Calu3 (cell line): Measurements from ENCODE around the gene RPTOR. TPM values are rescaled to one million over a fixed set of nuclear protein-coding genes. Genes with fewer than 3 reads are reported as not detected.
A peak's percentile ranks its signal among the peaks of the same experiment; 100 is the strongest.

ENCODE experiments used
- BruUV-seq: library from RNA; stranded (reverse); fragments of 400-500 nt; replicated peaks from 2 replicates; lab custom pipeline; 2021; lab: Mats Ljungman, UMichigan
- CTCF ChIA-PET: fragments of 300-600 bp; sonication (Branson Sonifier 250); formaldehyde crosslinking; loops from one replicate; lab custom pipeline; 2022; ENCODE audit warnings: antibody characterized with exemption; lab: Charles Lee
- DNase-seq: peaks from one replicate; pipeline ENCODE4 v3.0.0; 2022
- H3K27ac Mint-ChIP-seq: one replicate; pipeline ENCODE4 v1.8.0; 2022; ENCODE audit warnings: mixed read lengths; ENCODE audit not compliant: unreplicated experiment
- H3K27me3 Mint-ChIP-seq: one replicate; pipeline ENCODE4 v1.8.0; 2022; ENCODE audit warnings: mixed read lengths; ENCODE audit not compliant: unreplicated experiment
- H3K36me3 Mint-ChIP-seq: one replicate; pipeline ENCODE4 v1.8.0; 2022; ENCODE audit warnings: mild to moderate bottlenecking, moderate library complexity, mixed read lengths; ENCODE audit not compliant: insufficient read depth, unreplicated experiment
- H3K4me1 Mint-ChIP-seq: one replicate; pipeline ENCODE4 v1.8.0; 2022; ENCODE audit warnings: mild to moderate bottlenecking, low read depth, mixed read lengths; ENCODE audit not compliant: unreplicated experiment
- H3K4me3 Mint-ChIP-seq: one replicate; pipeline ENCODE4 v1.8.0; 2022; ENCODE audit warnings: mild to moderate bottlenecking, low read depth, moderate library complexity, mixed read lengths; ENCODE audit not compliant: unreplicated experiment
- H3K9me3 Mint-ChIP-seq: one replicate; pipeline ENCODE4 v1.8.0; 2022; ENCODE audit warnings: low read depth, mixed read lengths; ENCODE audit not compliant: unreplicated experiment
- CTCF ChIP-seq: fragments of 200-600 bp; IDR thresholded peaks from one replicate; pipeline ENCODE4 v1.8.0; 2022; ENCODE audit warnings: antibody characterized with exemption; ENCODE audit not compliant: unreplicated experiment
- intact Hi-C: fragments of 100-400 bp; cut with micrococcal nuclease; formaldehyde crosslinking; loops from one replicate; pipeline ENCODE4 v1.10.0; 2022; ENCODE audit not compliant: unreplicated experiment
- total RNA-seq: library from RNA; stranded (reverse); gene quantifications from 2 replicates; pipeline ENCODE4 v1.2.3, GENCODE V29; 2022

RPTOR gene
- total RNA-seq, 1 experiment from 2014 or later, result 41.8 TPM

- no peak for TF ChIP-seq CTCF
- no TSS peak for BruUV-seq
- peaks cover 4% of the 10 kb centered on the region for H3K36me3 Mint-ChIP-seq
- H3K4me1 Mint-ChIP-seq, result no peaks in the 10 kb centered on the region
- no peak overlapping the region for H3K27ac Mint-ChIP-seq
- CTCF ChIA-PET, result no interaction called here
- H3K4me3 Mint-ChIP-seq, result no peak overlapping the region
- no peaks in the 10 kb centered on the region for H3K27me3 Mint-ChIP-seq
- DNase-seq, result no peak
- H3K9me3 Mint-ChIP-seq, result no peaks in the 10 kb centered on the region
- intact Hi-C loops, result no loop called here
Measured at GRCh38 chr17:80639658-80640057, 95.0 kb downstream of the RPTOR start.

GRCh38 chr17:80640366-80641084 is 95.9 kb downstream of the RPTOR start:
- CTCF ChIA-PET, result interaction anchor here (0.6 kb wide), 1 partner anchor 45 kb away, joined by 3 read pairs; no protein-coding TSS in a partner anchor

GRCh38 chr17:80643326-80644099 is 98.9 kb downstream of the RPTOR start:
- CTCF ChIA-PET, result interaction anchor here (0.6 kb wide), 1 partner anchor 312 kb away, joined by 3 read pairs; no protein-coding TSS in a partner anchor
- H3K36me3 Mint-ChIP-seq, result peaks cover 4% of the 10 kb centered on the region
- no peak overlapping the region for H3K4me3 Mint-ChIP-seq
- H3K27ac Mint-ChIP-seq, result no peak overlapping the region
- no peak for DNase-seq
- no peaks in the 10 kb centered on the region for H3K9me3 Mint-ChIP-seq
- no peaks in the 10 kb centered on the region for H3K27me3 Mint-ChIP-seq
- no peak for TF ChIP-seq CTCF
- peaks cover 7% of the 10 kb centered on the region for H3K4me1 Mint-ChIP-seq
- BruUV-seq, result no TSS peak
- intact Hi-C loops, result no loop called here

More at GRCh38 chr17:80640366-80641084, 95.9 kb downstream of the RPTOR start:
- Mint-ChIP-seq H3K27ac (no peak overlapping the region), H3K36me3 (peaks cover 4% of the 10 kb centered on the region), H3K9me3 (no peaks in the 10 kb centered on the region), H3K4me1 (peaks cover 2% of the 10 kb centered on the region), H3K27me3 (no peaks in the 10 kb centered on the region), H3K4me3 (no peak overlapping the region)
- no peak for TF ChIP-seq CTCF
- DNase-seq, result no peak
- BruUV-seq, result no TSS peak
- intact Hi-C loops, result no loop called here

GRCh38 chr17:80644536-80644935 is 99.9 kb downstream of the RPTOR start:
- peaks cover 9% of the 10 kb centered on the region for H3K36me3 Mint-ChIP-seq
- CTCF ChIA-PET, result no interaction called here

More at GRCh38 chr17:80644536-80644935, 99.9 kb downstream of the RPTOR start:
- TF ChIP-seq CTCF, result no peak
- no peak for DNase-seq
- no peaks in the 10 kb centered on the region for H3K9me3 Mint-ChIP-seq
- peaks cover 11% of the 10 kb centered on the region for H3K4me1 Mint-ChIP-seq
- no peak overlapping the region for H3K27ac Mint-ChIP-seq
- no peak overlapping the region for H3K4me3 Mint-ChIP-seq
- H3K27me3 Mint-ChIP-seq, result no peaks in the 10 kb centered on the region
- BruUV-seq, result TSS peak; percentile 38
- intact Hi-C loops, result no loop called here
